CD4-positive, alpha-beta T cell treated with Interleukin-2 at 100 ng/mL for 4 hours (primary cell): ENCODE results near the gene DNER.
"Not testable (repeated sequence)": the region's sequence is repeated elsewhere in the genome, so short reads cannot be mapped to it uniquely, and the experiment has no call there.

ENCODE experiments used
- DNase-seq: peaks from one replicate; pipeline ENCODE4 v3.0.0-alpha.2; 2020; ENCODE audit warnings: low spot score

DNER gene

GRCh38 chr2:229571243-229571642 is 143.1 kb downstream of the DNER start:
- DNase-seq = no peak

- no peak for DNase-seq
Measured at GRCh38 chr2:229566370-229566769, 148.0 kb downstream of the DNER start.

- DNase-seq = no peak
Measured at GRCh38 chr2:229564300-229564907, 150.0 kb downstream of the DNER start.

GRCh38 chr2:229563388-229563787 is 151.0 kb downstream of the DNER start:
- no peak for DNase-seq

- no peak for DNase-seq
Measured at GRCh38 chr2:229562472-229563127, 151.8 kb downstream of the DNER start.

- no peak for DNase-seq
Measured at GRCh38 chr2:229559986-229560385, 154.4 kb downstream of the DNER start.

- no peak for DNase-seq
Measured at GRCh38 chr2:229553091-229553490, 161.3 kb downstream of the DNER start.

- DNase-seq = no peak
Measured at GRCh38 chr2:229543176-229543873, 171.0 kb downstream of the DNER start.

GRCh38 chr2:229539628-229540027 is 174.7 kb downstream of the DNER start:
- DNase-seq = no peak

GRCh38 chr2:229531594-229531993 is 182.8 kb downstream of the DNER start:
- no peak for DNase-seq

GRCh38 chr2:229530434-229530833 is 183.9 kb downstream of the DNER start:
- DNase-seq = no peak

- no peak for DNase-seq
Measured at GRCh38 chr2:229528846-229529245, 185.5 kb downstream of the DNER start.

GRCh38 chr2:229526951-229527350 is 187.4 kb downstream of the DNER start:
- no peak for DNase-seq

GRCh38 chr2:229524799-229525198 is 189.6 kb downstream of the DNER start:
- DNase-seq = no peak

- no peak for DNase-seq
Measured at GRCh38 chr2:229523663-229524062, 190.7 kb downstream of the DNER start.

- no peak for DNase-seq
Measured at GRCh38 chr2:229521576-229521975, 192.8 kb downstream of the DNER start.

- DNase-seq = no peak
Measured at GRCh38 chr2:229520691-229521096, 193.7 kb downstream of the DNER start.

GRCh38 chr2:229519655-229520430 is 194.5 kb downstream of the DNER start:
- DNase-seq = no peak

- DNase-seq = no peak
Measured at GRCh38 chr2:229514273-229514895, 200.0 kb downstream of the DNER start.

GRCh38 chr2:229511524-229511923 is 202.8 kb downstream of the DNER start:
- DNase-seq = no peak

GRCh38 chr2:229506699-229507098 is 207.7 kb downstream of the DNER start:
- DNase-seq = not testable (repeated sequence)
